Superior temporal gyrus (tissue), 1 donor: ENCODE results near the gene ARMC7.
A peak's percentile ranks its signal among the peaks of the same experiment; 100 is the strongest.
"Not testable (repeated sequence)": the region's sequence is repeated elsewhere in the genome, so short reads cannot be mapped to it uniquely, and the experiment has no call there.

Experiments
- DNase-seq: peaks from one replicate; pipeline ENCODE4 v3.0.0-alpha.2; 2016; ENCODE audit errors: extremely low spot score

The ARMC7 gene

GRCh38 chr17:75154195-75155106 lies 44.7 kb downstream of the ARMC7 start, which contains the start of gene JPT1:
Gene JPT1 (minus strand): TSS chr17:75154512. CDS start chr17:75154397, 115 bp downstream.
- peak; percentile 99 for DNase-seq

- no peak for DNase-seq
Observed at GRCh38 chr17:75155191-75155601, 45.4 kb downstream of the ARMC7 start.

- DNase-seq, result not testable (repeated sequence)
Observed at GRCh38 chr17:75158480-75158879, 48.7 kb downstream of the ARMC7 start.

GRCh38 chr17:75159196-75160031 lies 49.6 kb downstream of the ARMC7 start:
- no peak for DNase-seq

- DNase-seq, result no peak
Observed at GRCh38 chr17:75160211-75160610, 50.4 kb downstream of the ARMC7 start.

- DNase-seq, result no peak
Observed at GRCh38 chr17:75163074-75163473, 53.3 kb downstream of the ARMC7 start.

- DNase-seq, result not testable (repeated sequence)
Observed at GRCh38 chr17:75164606-75165005, 54.8 kb downstream of the ARMC7 start.

- no peak for DNase-seq
Observed at GRCh38 chr17:75168998-75169397, 59.2 kb downstream of the ARMC7 start.

- no peak for DNase-seq
Observed at GRCh38 chr17:75173526-75173925, 63.8 kb downstream of the ARMC7 start.

- no peak for DNase-seq
Observed at GRCh38 chr17:75174996-75175395, 65.2 kb downstream of the ARMC7 start.

- no peak for DNase-seq
Observed at GRCh38 chr17:75176625-75177024, 66.9 kb downstream of the ARMC7 start.

- no peak for DNase-seq
Observed at GRCh38 chr17:75178453-75178852, 68.7 kb downstream of the ARMC7 start.
